Adrenal gland (tissue), 12 donors: ENCODE results near the gene PLIN1. TPM values are rescaled to one million over a fixed set of nuclear protein-coding genes. Genes with fewer than 3 reads are reported as not detected.
A peak's percentile ranks its signal among the peaks of the same experiment; 100 is the strongest.

Experiments
- DNase-seq, 7 donors: peaks; one replicate each; pipeline ENCODE4 v3.0.0-alpha.2; 2019 to 2020
- H3K27ac ChIP-seq, 5 donors: fragments of 200-600 bp; sonication (generic) in 4 of 5; 1 replicate in 3 of 5; 2 replicates in 2 of 5; pipeline versions ENCODE4 v1.5.1 to v1.8.0; 2016 to 2020; ENCODE audit warnings: mild to moderate bottlenecking in 1 of 5
- H3K27me3 ChIP-seq: fragments of 200-600 bp; 2 replicates; pipeline ENCODE4 v1.8.0; 2021
- H3K36me3 ChIP-seq, 2 donors: fragments of 200-600 bp; replicated peaks in 1 of 2; 1 replicate in 1 of 2; 2 replicates in 1 of 2; pipeline versions ENCODE4 v1.5.1 to v1.8.0; 2018 to 2022
- H3K4me1 ChIP-seq, 2 donors: fragments of 200-600 bp; replicated peaks in 1 of 2; 1 replicate in 1 of 2; 2 replicates in 1 of 2; pipeline versions ENCODE4 v1.5.1 to v1.8.0; 2018 to 2021
- H3K4me3 ChIP-seq, 4 donors: fragments of 200-600 bp; sonication (generic) in 3 of 4; one replicate each; pipeline ENCODE4 v1.5.1; 2016 to 2018
- H3K9me3 ChIP-seq, 3 donors: fragments of 200-600 bp; sonication (generic) in 1 of 3; replicated peaks in 1 of 3; 1 replicate in 2 of 3; 2 replicates in 1 of 3; pipeline versions ENCODE4 v1.5.1 to v1.8.0; 2016 to 2021
- POLR2A ChIP-seq, 2 donors: fragments of 450-650 bp; IDR thresholded peaks; one replicate each; pipeline ENCODE4 v1.6.1; 2017; ENCODE audit warnings: antibody characterized with exemption in 2 of 2, mild to moderate bottlenecking in 2 of 2, moderate library complexity in 1 of 2
- WGBS, 4 donors: extraction: QIAGEN DNeasy Blood & Tissue Kit in 2 of 4; methylation state at CpG; one replicate each; pipeline versions ENCODE4 v1.1.5 to v1.1.7; 2013 to 2017; 5-methylcytosine and 5-hydroxymethylcytosine counted together
- intact Hi-C, 2 donors: fragments of 100-400 bp; cut with DNase I; formaldehyde crosslinking; loops; one replicate each; pipeline versions ENCODE4 v1.14.1 to v1.15.0; 2022 to 2023
- polyA plus RNA-seq, 3 donors: library from polyadenylated mRNA; stranded (reverse); fragments of 200-250 nt in 2 of 3; fragments of 350-450 nt in 1 of 3; fragmentation: Illumina TruSeq in 1 of 3; extraction: RNeasy Lipid Tissue Mini Kit (QIAGEN cat#74804) in 1 of 3; gene quantifications; one replicate each; pipeline ENCODE4 v1.2.3, GENCODE V29; 2013 to 2014
- total RNA-seq, 9 donors: library from RNA; depleted of rRNA in 4 of 9; stranded (reverse); fragments of >200 nt in 4 of 9; fragments of 120-200 nt in 1 of 9; fragmentation: NEBNext Ultra II Directional in 1 of 9; extraction: Animal tissue kit (Norgen Biotek cat#: 25700) in 1 of 9; gene quantifications; one replicate each; pipeline versions ENCODE4 v1.1.0 to v1.2.4, GENCODE V29; 2013 to 2023
- TF ChIP-seq, protein P1 (sequence below), 6 experiments: fragments of 450-650 bp in 4 of 6; fragments of 200-600 bp in 2 of 6; sonication (generic) in 1 of 6; IDR thresholded peaks; 1 replicate in 5 of 6; 2 replicates in 1 of 6; pipeline versions ENCODE4 v1.5.1 to v1.8.0; 2016 to 2021; ENCODE audit warnings: antibody characterized with exemption in 6 of 6, mild to moderate bottlenecking in 2 of 6, moderate library complexity in 1 of 6
- donor health status: healthy with polysubstance abuse.
- donor health status: Bipolar disorder and iron deficiency.
- donor health status: DM: yes; HTN: yes; CAD: no.
- donor health status: DM: no; HTN: no; CAD: no.
- donor health status: DM: no; HTN: no; CAD: no.
- donor health status: DM: yes; HTN: yes; CAD: no.

Gene PLIN1
- total and polyA plus RNA-seq, 12 donors: 0.11 to 199 (median 6.3) TPM

DNA sequence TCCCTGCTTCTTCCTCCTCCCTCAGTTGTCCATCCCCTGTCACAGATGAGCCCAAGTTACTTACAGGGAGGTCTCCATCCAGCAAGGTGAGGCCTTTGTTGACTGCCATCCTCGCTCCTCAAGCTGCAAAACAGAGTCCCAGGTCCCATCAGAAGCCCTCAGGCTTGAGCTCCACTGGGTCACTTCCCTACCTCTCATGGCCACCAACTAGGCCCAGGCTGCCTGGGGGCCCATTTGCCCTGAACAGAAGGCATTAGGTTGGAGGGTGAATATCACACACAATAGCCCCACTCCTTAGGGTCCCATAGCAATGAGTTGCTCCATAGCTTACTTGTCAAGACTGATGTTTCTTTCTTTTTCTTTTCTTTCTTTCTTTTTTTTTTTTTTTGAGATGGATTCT lies 1.8 kb downstream of the PLIN1 start:
- H3K9me3 ChIP-seq: no peaks in the 10 kb centered on the region
- no peak overlapping the region for H3K4me3 ChIP-seq
- peak in 1 of 7 donors; percentile 37 for DNase-seq
- no peak for TF ChIP-seq POLR2A (IDR thresholded peaks at IDR 0.05)
- TF ChIP-seq, protein P1, sequence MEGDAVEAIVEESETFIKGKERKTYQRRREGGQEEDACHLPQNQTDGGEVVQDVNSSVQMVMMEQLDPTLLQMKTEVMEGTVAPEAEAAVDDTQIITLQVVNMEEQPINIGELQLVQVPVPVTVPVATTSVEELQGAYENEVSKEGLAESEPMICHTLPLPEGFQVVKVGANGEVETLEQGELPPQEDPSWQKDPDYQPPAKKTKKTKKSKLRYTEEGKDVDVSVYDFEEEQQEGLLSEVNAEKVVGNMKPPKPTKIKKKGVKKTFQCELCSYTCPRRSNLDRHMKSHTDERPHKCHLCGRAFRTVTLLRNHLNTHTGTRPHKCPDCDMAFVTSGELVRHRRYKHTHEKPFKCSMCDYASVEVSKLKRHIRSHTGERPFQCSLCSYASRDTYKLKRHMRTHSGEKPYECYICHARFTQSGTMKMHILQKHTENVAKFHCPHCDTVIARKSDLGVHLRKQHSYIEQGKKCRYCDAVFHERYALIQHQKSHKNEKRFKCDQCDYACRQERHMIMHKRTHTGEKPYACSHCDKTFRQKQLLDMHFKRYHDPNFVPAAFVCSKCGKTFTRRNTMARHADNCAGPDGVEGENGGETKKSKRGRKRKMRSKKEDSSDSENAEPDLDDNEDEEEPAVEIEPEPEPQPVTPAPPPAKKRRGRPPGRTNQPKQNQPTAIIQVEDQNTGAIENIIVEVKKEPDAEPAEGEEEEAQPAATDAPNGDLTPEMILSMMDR (IDR thresholded peaks at IDR 0.05): no peak
- WGBS, 4 donors: 78 to 100% (median 98%) methylated on average over 1 of the region's 1 CpG
- no peaks in the 10 kb centered on the region for H3K27me3 ChIP-seq
- H3K36me3 ChIP-seq: no peaks in the 10 kb centered on the region
- intact Hi-C loops: no loop called here
- no peak overlapping the region for H3K27ac ChIP-seq
- peaks cover 14 to 24% of the 10 kb centered on the region in 2 donors for H3K4me1 ChIP-seq

GRCh38 chr15:89675606-89676005 lies 3.6 kb downstream of the PLIN1 start:
- Histone ChIP-seq H3K4me3 (no peak overlapping the region), H3K4me1 (peaks cover 8 to 19% of the 10 kb centered on the region in 2 donors), H3K36me3 (no peaks in the 10 kb centered on the region), H3K27ac (no peak overlapping the region), H3K27me3 (no peaks in the 10 kb centered on the region), H3K9me3 (no peaks in the 10 kb centered on the region)
- TF ChIP-seq, protein P1 (IDR thresholded peaks at IDR 0.05): no peak
- no peak for TF ChIP-seq POLR2A (IDR thresholded peaks at IDR 0.05)
- intact Hi-C loops: no loop called here
- peak in 1 of 7 donors; percentile 17 for DNase-seq
- 70 to 87% (median 85%) methylated on average over 6 of the region's 6 CpGs for WGBS, 4 donors

DNA sequence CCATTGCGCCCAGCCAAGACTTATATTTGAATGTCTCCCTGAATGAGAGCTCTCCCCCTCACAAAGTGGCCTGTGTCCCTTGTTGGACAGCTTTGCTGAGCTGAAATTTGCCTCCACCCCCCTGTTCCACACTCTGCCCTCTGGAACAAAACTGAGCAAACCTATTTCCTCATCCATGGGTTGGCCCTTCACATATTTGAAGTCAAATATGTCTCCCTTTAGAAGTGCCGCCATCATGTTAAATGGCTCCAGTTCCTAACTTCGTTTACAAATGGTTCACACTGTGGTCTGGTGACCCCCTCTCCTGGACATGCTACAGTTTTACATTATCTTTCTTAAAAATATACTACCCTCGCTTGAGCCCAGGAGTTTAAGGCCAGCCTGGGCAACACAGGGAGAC lies 4.6 kb downstream of the PLIN1 start:
- Histone ChIP-seq H3K4me1 (peaks cover 0 to 10% of the 10 kb centered on the region in 2 donors), H3K27me3 (no peaks in the 10 kb centered on the region), H3K27ac (no peak overlapping the region), H3K4me3 (no peak overlapping the region), H3K36me3 (no peaks in the 10 kb centered on the region), H3K9me3 (no peaks in the 10 kb centered on the region)
- 77 to 87% (median 82%) methylated on average over 4 of the region's 4 CpGs for WGBS, 4 donors
- intact Hi-C loops: no loop called here
- peak in 1 of 7 donors; percentile 29 for DNase-seq
- no peak for TF ChIP-seq POLR2A (IDR thresholded peaks at IDR 0.05)
- TF ChIP-seq, protein P1 (IDR thresholded peaks at IDR 0.05): no peak

DNA sequence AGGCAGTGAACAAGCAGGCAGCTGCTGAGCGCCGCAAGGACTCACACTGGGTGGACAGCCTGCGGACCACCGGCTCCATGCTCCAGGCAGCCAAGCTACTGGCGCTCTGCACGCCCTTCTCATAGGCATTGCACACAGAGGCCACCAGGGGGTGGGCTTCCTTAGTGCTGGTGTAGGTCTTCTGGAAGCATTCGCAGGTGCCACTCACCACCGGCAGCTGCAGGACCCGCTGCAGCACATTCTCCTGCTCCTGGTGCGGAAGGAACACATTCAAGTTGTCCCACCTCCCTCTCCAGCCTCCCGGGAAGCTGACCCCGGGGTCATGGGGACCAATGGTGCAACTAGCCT lies 6.0 kb downstream of the PLIN1 start:
- WGBS, 4 donors: 70 to 79% (median 72%) methylated on average over 10 to 12 of the region's 12 CpGs
- no peak overlapping the region for H3K27ac ChIP-seq
- H3K4me3 ChIP-seq: no peak overlapping the region
- H3K9me3 ChIP-seq: no peaks in the 10 kb centered on the region
- peak in 2 of 7 donors; percentile 27 to 58 for DNase-seq
- no peaks in the 10 kb centered on the region for H3K27me3 ChIP-seq
- H3K36me3 ChIP-seq: no peaks in the 10 kb centered on the region
- peaks cover 0 to 10% of the 10 kb centered on the region in 2 donors for H3K4me1 ChIP-seq
- TF ChIP-seq POLR2A (IDR thresholded peaks at IDR 0.05): no peak
- TF ChIP-seq, protein P1 (IDR thresholded peaks at IDR 0.05): peak in 2 of 6 experiments; percentile 28 to 29
- intact Hi-C loops: no loop called here
